SKM-1 (cell line): ENCODE measurements around the gene TFAM.

Experiments used
- DNase-seq: peaks from one replicate; lab custom pipeline; 2025; ENCODE audit not compliant: unreplicated experiment; lab: John Stamatoyannopoulos, UW

Gene TFAM

GRCh38 chr10:58431903-58432302 is 46.7 kb downstream of the TFAM start:
- no peak for DNase-seq

GRCh38 chr10:58433066-58433465 is 47.9 kb downstream of the TFAM start:
- DNase-seq: no peak

DNA sequence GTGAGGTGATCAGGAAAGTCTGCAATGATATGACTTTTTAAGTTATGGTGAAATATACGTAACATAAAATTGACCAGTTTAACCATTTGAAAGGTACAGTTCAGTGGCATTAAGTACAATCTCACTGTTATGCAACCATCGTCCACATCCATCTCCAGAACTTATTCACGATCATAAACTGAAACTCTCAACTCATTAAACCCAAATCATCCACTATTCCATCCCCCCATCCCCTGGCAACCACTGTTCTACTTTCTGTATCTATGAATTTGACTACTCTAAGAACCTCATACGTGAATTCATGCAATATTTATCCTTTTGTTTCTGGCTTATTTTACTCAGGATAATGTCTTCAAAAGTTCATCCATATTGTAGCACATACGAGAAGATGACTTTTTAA is 48.4 kb downstream of the TFAM start:
- no peak for DNase-seq

- no peak for DNase-seq
Observed at GRCh38 chr10:58435297-58435985, 50.2 kb downstream of the TFAM start.

DNA sequence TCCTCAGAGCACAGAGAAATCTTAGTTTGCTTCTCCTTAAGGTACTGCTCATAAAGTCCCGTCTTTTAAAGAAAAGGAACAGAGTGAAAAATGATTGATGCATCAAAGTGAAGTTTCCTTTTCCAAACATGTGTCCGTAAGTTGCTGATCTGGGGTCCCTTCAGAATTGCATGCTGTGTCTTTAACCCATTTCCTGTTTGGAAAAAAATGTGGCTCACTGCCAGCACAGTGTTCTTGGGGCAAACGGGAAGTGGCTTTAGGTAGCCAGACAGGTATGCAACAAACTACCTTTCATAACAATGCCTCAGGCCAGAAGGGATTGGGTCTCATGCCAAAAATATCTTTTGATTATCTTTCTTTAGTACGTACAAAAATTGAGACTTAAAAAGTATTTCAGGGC is 50.9 kb downstream of the TFAM start:
- DNase-seq: no peak

DNA sequence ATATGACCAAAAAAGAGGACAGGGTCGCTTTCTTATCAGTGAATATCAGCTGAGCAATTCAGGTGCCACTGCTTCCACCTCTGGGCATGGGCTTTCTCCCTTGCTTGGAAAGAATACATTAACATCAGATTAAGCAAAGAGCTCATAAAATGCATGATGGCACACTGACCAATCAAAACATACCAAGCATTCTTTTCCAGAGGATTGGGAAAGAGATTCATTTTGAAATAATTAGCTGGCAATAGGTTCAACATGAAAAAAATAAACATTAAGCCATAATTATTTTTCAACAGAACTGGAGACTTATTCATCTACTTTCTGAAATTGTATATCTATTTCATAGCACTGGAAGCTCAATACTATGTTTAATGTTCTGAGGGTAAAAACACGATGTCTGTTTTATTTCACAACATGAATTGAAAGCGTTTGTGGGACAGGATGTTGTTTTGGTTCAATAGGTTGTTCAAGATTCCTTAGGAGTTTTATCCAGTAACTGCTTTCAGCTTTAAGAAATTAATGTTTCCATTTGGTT is 53.2 kb downstream of the TFAM start:
- DNase-seq: no peak

GRCh38 chr10:58438986-58439385 is 53.8 kb downstream of the TFAM start:
- DNase-seq: no peak

DNA sequence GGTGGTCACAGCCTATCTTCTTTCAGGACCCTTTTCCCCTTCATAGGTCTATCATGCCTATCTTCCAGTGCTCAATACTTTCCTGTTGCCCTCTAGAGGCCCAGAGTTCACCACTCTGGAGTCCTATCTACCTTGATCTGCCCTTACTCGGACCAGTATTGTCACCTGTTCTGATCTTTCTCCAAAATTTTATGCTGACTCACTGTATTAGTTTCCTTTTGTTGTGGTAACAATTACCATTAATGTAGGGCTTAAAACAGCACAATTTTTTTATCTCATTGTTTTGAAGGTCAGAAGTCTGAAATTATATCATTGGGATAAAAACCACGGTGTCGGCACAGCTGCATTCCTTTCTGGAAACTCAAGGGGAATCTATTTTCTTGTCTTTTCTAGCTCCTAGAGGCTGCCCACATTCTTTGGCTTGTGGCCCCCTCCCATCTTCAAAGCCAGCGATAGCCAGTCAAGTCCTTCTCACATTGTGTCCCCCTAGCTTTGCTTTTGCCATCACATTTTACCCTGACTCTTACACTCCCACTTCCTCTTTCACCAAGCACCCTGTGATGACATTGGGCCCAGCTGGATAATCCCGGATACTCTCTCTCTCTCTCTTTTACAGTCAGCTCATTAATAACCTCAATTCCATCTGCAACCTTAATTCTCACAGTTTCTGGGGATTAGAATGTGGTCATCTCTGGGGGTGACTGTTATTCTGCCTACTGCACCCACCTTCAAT is 54.6 kb downstream of the TFAM start:
- DNase-seq: no peak

DNA sequence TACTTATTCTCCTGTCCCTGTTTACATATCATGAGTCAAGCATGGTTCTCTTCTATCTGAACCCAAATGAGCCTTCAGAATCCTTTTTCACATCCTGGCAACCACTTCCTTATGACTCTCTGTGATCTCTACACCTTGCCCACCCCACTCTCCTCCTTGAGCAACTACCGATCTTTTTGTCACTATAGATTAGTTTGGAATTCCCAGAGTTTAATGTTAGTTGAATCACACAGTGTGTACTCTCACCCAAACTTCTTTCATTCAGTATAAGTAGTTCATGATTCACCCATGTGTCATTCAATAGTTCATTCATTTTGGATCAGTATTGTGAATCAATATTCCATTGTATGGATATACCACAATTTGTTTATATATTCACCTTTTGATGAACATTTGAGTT is 55.3 kb downstream of the TFAM start:
- no peak for DNase-seq

- DNase-seq: no peak
Observed at GRCh38 chr10:58444321-58444720, 59.1 kb downstream of the TFAM start.

DNA sequence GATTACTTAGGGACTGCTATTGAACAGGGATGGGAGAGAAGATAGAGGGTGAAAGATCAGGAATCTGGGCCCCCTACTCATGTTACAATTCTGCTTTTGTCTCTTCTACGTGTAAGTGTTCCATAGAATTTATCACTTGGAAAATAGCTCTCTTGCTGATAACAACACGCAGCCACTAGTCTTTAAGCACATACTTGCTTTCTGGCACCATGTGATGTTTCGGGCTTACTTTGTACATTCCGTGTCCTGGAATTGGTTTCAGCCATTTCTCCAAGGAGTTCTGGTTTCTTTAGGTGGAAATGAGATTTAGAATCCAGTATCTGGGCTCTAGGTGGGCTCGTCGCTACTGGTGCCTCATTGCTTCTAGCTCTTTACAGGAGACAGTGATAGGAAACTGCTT is 59.7 kb downstream of the TFAM start:
- no peak for DNase-seq

GRCh38 chr10:58448121-58448935 is 63.1 kb downstream of the TFAM start:
- DNase-seq: no peak
